Psoas muscle (tissue), 8 donors: ENCODE measurements around the gene PARP1. TPM values are rescaled to one million over a fixed set of nuclear protein-coding genes. Genes with fewer than 3 reads are reported as not detected.
A peak's percentile ranks its signal among the peaks of the same experiment; 100 is the strongest.

Source experiments
- ATAC-seq, 4 donors: fragments of 200-7000 bp; cut with Tn5 transposase; one replicate each; pipeline ENCODE4 v1.9.1; 2020; ENCODE audit warnings: moderate library complexity in 3 of 4, mild to moderate bottlenecking in 2 of 4
- DNase-seq, 2 donors: peaks; one replicate each; pipeline ENCODE4 v3.0.0-alpha.2; 2020
- H3K27ac ChIP-seq: fragments of 200-600 bp; one replicate; pipeline ENCODE4 v1.8.0; 2022
- H3K27me3 ChIP-seq, 3 donors: fragments of 200-600 bp in 1 of 3; one replicate each; pipeline versions ENCODE4 v1.6.1 to v1.8.0; 2013 to 2022; ENCODE audit warnings: low read length in 2 of 3, mild to moderate bottlenecking in 2 of 3, moderate library complexity in 1 of 3; ENCODE audit not compliant: insufficient read depth in 3 of 3
- H3K36me3 ChIP-seq, 2 donors: fragments of 200-600 bp in 1 of 2; one replicate each; pipeline versions ENCODE4 v1.6.1 to v1.8.0; 2013 to 2022; ENCODE audit warnings: low read depth in 1 of 2, mild to moderate bottlenecking in 1 of 2, moderate library complexity in 1 of 2; ENCODE audit not compliant: insufficient read depth in 1 of 2
- H3K4me1 ChIP-seq: fragments of 200-600 bp; one replicate; pipeline ENCODE4 v1.8.0; 2022
- H3K4me3 ChIP-seq: fragments of 200-600 bp; one replicate; pipeline ENCODE4 v1.8.0; 2022; ENCODE audit warnings: mild to moderate bottlenecking
- H3K9me3 ChIP-seq: fragments of 200-600 bp; one replicate; pipeline ENCODE4 v1.8.0; 2022
- WGBS, 3 donors: extraction: QIAGEN DNeasy Blood & Tissue Kit; methylation state at CpG; one replicate each; pipeline versions ENCODE4 v1.1.6 to v1.1.7; 2013; 5-methylcytosine and 5-hydroxymethylcytosine counted together
- intact Hi-C, 2 donors: fragments of 100-400 bp; cut with DNase I; formaldehyde crosslinking; loops; one replicate each; pipeline versions ENCODE4 v1.11.0 to v1.14.2; 2022
- polyA plus RNA-seq, 3 donors: library from polyadenylated mRNA; stranded (reverse); fragments of 200-250 nt; gene quantifications; one replicate each; pipeline ENCODE4 v1.2.3, GENCODE V29; 2013
- total RNA-seq, 4 donors: library from RNA; stranded (reverse); fragmentation: NEBNext Ultra II Directional in 2 of 4; extraction: Animal tissue kit (Norgen Biotek cat#: 25700) in 2 of 4; gene quantifications; one replicate each; pipeline versions ENCODE4 v1.2.1 to v1.2.4, GENCODE V29; 2021 to 2023
- TF ChIP-seq, protein P1 (sequence below): fragments of 200-600 bp; IDR thresholded peaks from one replicate; pipeline ENCODE4 v1.8.0; 2022; ENCODE audit warnings: antibody characterized with exemption
- donor health status: healthy with polysubstance abuse.
- donor health status: DM: no; HTN: no; CAD: no; lungs with moderate emphysema.
- donor health status: Bipolar disorder and iron deficiency.
- donor health status: healthy.
- donor health status: DM: yes; HTN: yes; CAD: no.
- donor health status: DM: no; HTN: no; CAD: no.
- donor health status: DM: no; HTN: no; CAD: no.
- donor health status: DM: yes; HTN: yes; CAD: no.

The PARP1 gene
- total and polyA plus RNA-seq, 7 donors = 23.8 to 85.8 (median 54.7) TPM

DNA sequence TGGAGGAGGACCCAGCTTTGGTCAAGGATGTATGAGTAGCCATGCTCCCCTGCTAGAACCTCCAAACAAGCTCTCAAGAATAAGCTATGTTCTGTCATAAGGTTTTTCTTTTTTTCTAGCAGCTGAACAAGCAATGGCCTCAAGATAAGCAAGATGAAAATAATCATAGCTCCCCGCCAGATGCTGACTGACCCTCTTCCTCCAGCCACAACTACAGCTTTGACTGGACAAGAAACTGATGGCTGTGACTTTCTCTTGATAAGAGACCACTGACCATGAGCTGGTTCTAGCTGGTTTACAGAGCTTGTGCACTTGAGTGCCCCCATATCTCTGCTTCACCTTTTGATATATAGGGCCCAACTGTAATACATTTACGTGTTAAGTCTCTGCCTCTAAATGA is 38.2 kb upstream of the PARP1 start:
- no peak for ATAC-seq
- no peak for DNase-seq
- intact Hi-C loops = no loop called here
- no peaks in the 10 kb centered on the region for H3K27me3 ChIP-seq
- H3K4me1 ChIP-seq = no peaks in the 10 kb centered on the region
- H3K27ac ChIP-seq = no peak overlapping the region
- no peaks in the 10 kb centered on the region for H3K9me3 ChIP-seq
- H3K4me3 ChIP-seq = no peak overlapping the region
- WGBS, 3 donors = 95 to 97% (median 96%) methylated on average over 2 of the region's 2 CpGs
- no peaks in the 10 kb centered on the region for H3K36me3 ChIP-seq
- TF ChIP-seq, protein P1, sequence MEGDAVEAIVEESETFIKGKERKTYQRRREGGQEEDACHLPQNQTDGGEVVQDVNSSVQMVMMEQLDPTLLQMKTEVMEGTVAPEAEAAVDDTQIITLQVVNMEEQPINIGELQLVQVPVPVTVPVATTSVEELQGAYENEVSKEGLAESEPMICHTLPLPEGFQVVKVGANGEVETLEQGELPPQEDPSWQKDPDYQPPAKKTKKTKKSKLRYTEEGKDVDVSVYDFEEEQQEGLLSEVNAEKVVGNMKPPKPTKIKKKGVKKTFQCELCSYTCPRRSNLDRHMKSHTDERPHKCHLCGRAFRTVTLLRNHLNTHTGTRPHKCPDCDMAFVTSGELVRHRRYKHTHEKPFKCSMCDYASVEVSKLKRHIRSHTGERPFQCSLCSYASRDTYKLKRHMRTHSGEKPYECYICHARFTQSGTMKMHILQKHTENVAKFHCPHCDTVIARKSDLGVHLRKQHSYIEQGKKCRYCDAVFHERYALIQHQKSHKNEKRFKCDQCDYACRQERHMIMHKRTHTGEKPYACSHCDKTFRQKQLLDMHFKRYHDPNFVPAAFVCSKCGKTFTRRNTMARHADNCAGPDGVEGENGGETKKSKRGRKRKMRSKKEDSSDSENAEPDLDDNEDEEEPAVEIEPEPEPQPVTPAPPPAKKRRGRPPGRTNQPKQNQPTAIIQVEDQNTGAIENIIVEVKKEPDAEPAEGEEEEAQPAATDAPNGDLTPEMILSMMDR = no peak

DNA sequence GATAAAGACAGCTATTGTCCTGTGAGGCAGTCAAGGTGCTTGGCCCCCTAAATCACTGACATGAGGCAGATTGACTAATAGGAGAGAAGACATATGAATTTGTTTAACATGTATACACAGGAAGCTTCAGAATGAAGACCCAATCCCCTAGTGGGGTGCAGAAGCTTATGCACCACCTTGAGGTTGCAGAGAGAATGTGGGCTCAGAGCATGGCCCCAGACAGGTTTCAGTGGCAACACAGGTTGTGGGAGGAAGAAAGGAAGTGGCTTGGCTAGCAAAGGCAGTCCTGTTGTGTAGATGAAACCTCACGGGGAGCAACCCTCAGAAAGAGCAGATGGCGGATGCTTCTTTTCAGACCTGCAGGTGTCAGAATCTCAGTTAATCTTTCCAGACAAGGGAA is 37.0 kb upstream of the PARP1 start:
- no peaks in the 10 kb centered on the region for H3K36me3 ChIP-seq
- H3K27ac ChIP-seq = no peak overlapping the region
- H3K4me3 ChIP-seq = no peak overlapping the region
- TF ChIP-seq, protein P1 = no peak
- 62 to 70% (median 67%) methylated on average over 2 of the region's 2 CpGs for WGBS, 3 donors
- H3K27me3 ChIP-seq = no peaks in the 10 kb centered on the region
- no peak for ATAC-seq
- intact Hi-C loops = no loop called here
- DNase-seq = no peak
- H3K9me3 ChIP-seq = no peaks in the 10 kb centered on the region
- H3K4me1 ChIP-seq = no peaks in the 10 kb centered on the region

DNA sequence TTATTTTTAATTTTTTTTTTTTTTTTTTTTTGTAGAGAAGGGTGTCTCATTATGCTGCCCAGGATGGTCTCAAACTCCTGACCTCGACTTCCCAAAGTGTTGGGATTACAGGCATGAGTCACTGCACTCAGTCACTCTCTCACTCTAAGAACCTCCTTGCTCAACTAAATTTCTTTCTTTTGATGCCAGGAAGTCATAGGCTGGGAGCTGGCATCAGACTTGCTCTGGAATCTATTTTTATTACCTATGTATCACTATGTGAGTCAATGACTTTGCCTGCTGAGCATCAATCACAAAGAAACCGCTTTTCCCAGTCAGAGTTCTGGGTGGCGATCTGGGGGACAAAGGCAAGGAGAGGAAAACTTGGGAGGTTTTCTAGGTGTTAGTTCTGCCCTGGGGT is 35.5 kb upstream of the PARP1 start:
- no peaks in the 10 kb centered on the region for H3K4me1 ChIP-seq
- TF ChIP-seq, protein P1 = no peak
- H3K27me3 ChIP-seq = no peaks in the 10 kb centered on the region
- H3K27ac ChIP-seq = no peak overlapping the region
- no peak overlapping the region for H3K4me3 ChIP-seq
- no peaks in the 10 kb centered on the region for H3K9me3 ChIP-seq
- DNase-seq (no peak), ATAC-seq (peak in 2 of 4 donors; percentile 16 to 55)
- WGBS, 3 donors = 76 to 86% (median 85%) methylated on average over 3 of the region's 3 CpGs
- intact Hi-C loops = no loop called here
- H3K36me3 ChIP-seq = no peaks in the 10 kb centered on the region

DNA sequence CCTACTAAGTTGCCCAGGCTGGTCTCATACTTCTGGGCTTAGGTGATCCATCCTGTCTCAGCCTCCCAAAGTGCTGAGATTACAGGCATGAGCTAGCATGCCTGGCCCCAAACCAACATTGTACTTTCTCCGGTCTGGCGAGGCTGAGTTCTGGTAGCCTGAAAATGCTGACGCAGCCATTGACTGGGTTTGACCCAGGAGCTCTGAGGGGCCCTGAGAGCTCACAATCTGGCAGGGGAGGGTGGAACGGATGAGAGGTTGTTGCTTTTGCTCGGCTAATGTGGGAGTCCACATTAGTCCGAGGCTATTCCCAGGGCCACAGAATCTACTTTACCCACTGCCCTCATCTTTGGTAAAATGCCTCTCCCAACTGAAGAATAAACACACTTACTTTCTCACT is 35.1 kb upstream of the PARP1 start:
- TF ChIP-seq, protein P1 = no peak
- Histone ChIP-seq H3K4me1 (no peaks in the 10 kb centered on the region), H3K9me3 (no peaks in the 10 kb centered on the region), H3K36me3 (no peaks in the 10 kb centered on the region), H3K27ac (no peak overlapping the region), H3K27me3 (no peaks in the 10 kb centered on the region), H3K4me3 (no peak overlapping the region)
- no peak for ATAC-seq
- WGBS, 3 donors = 47 to 83% (median 73%) methylated on average over 6 of the region's 6 CpGs
- intact Hi-C loops = no loop called here
- no peak for DNase-seq

- no peaks in the 10 kb centered on the region for H3K4me1 ChIP-seq
- no peak overlapping the region for H3K27ac ChIP-seq
- H3K27me3 ChIP-seq = no peaks in the 10 kb centered on the region
- ATAC-seq (no peak), DNase-seq (no peak)
- no peaks in the 10 kb centered on the region for H3K36me3 ChIP-seq
- H3K9me3 ChIP-seq = peaks cover 3% of the 10 kb centered on the region
- intact Hi-C loops = no loop called here
- TF ChIP-seq, protein P1 = no peak
- WGBS, 3 donors = 91 to 95% (median 92%) methylated on average over 6 of the region's 6 CpGs
- no peak overlapping the region for H3K4me3 ChIP-seq
Measured at GRCh38 chr1:226441629-226442028, 33.7 kb upstream of the PARP1 start.
